ENCODE results near the gene GDAP2.
A peak's percentile ranks its signal among the peaks of the same experiment; 100 is the strongest.

The GDAP2 gene, protein sequence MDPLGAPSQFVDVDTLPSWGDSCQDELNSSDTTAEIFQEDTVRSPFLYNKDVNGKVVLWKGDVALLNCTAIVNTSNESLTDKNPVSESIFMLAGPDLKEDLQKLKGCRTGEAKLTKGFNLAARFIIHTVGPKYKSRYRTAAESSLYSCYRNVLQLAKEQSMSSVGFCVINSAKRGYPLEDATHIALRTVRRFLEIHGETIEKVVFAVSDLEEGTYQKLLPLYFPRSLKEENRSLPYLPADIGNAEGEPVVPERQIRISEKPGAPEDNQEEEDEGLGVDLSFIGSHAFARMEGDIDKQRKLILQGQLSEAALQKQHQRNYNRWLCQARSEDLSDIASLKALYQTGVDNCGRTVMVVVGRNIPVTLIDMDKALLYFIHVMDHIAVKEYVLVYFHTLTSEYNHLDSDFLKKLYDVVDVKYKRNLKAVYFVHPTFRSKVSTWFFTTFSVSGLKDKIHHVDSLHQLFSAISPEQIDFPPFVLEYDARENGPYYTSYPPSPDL

DNA sequence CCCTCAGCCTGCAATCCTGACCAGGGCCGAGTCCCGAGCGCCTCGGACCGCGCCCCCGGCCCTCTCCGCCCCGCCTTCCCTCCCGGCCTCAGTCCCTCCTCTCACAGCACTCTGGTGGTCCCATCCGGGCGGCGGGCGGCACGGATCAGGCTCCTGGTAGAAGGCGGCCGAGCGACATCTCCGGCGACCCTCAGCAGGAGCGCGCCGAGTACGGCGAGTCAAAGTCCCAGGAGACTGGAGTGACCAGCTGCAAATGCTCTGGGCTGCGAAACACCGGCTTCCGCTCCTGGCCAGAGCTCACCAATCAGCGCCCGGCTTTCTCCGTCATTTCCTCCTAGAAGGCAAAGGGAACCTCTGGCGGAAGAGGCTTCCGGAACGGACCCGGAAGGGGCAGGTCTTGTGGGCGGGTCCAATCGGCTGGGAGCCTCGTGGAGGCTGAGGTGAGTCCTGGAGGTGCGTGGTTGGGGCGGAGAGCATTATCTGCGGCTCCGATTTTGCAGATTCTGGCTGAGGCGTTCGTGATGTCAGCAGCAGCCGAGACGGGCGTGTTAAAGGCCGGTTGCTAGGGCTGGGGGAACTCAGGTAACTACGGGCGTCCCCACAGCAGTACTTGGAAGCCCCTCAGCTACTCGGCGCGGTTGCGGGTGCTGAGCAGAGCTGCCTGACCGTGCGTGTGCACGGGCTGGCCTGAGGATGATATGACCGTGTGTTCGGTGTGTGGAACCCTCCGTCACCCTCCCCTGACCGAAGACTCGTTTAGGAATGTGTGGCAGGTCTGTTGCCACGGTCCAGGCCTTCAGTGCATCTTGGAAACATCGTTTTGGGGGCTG lies at the start of gene GDAP2, which contains the start of gene WDR3:
GDAP2 (minus strand) TSS at position 279 of the 830 bp plus-strand sequence. CDS start 9,264 bp downstream, outside the sequence.
WDR3 (plus strand) TSS at position 397 of the 830 bp plus-strand sequence. CDS start 3,581 bp downstream, outside the sequence.
- H3K36me3 Mint-ChIP-seq (ENCODE audit: low read depth): peaks cover 21% of the 10 kb centered on the region
- H3K9me3 Mint-ChIP-seq: no peaks in the 10 kb centered on the region
- H3K4me1 Mint-ChIP-seq (ENCODE audit: low read depth): peaks cover 45% of the 10 kb centered on the region
- peaks cover 5% of the 10 kb centered on the region for H3K27me3 Mint-ChIP-seq (ENCODE audit: low read depth)
- H3K27ac Mint-ChIP-seq: peak within 1 kb of the TSS; percentile 91
- peak within 1 kb of the TSS; percentile 97 for H3K4me3 Mint-ChIP-seq

GRCh38 chr1:117976381-117976780 lies 47.0 kb upstream of the GDAP2 start:
- Mint-ChIP-seq H3K27me3 (ENCODE audit: low read depth) (peaks cover 6% of the 10 kb centered on the region), H3K36me3 (ENCODE audit: low read depth) (no peaks in the 10 kb centered on the region), H3K9me3 (no peaks in the 10 kb centered on the region), H3K4me3 (no peak overlapping the region), H3K4me1 (ENCODE audit: low read depth) (no peaks in the 10 kb centered on the region), H3K27ac (no peak overlapping the region)

GRCh38 chr1:117971777-117972176 lies 42.4 kb upstream of the GDAP2 start:
- Mint-ChIP-seq H3K4me3 (no peak overlapping the region), H3K27ac (no peak overlapping the region), H3K27me3 (ENCODE audit: low read depth) (peaks cover 6% of the 10 kb centered on the region), H3K9me3 (no peaks in the 10 kb centered on the region), H3K36me3 (ENCODE audit: low read depth) (no peaks in the 10 kb centered on the region), H3K4me1 (ENCODE audit: low read depth) (no peaks in the 10 kb centered on the region)

DNA sequence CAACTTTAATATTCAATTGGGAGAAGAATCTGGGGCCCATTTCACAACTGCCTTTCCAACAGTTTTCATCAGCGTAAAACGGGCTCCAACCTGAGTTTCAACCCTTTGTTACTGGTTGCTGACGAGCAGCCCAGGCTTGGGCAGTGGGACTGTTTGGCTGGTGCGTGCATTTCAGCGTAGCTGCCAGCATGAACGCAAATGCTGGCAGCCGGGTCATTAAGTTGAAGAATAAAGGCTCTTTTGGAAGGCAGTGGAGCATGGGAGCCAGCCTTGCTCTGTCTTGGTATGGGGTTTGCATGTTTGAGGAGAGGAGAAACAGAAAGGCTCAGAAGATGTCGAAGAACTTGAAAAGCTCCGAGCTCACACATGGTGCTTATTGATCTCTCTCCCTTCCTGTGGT lies 40.8 kb upstream of the GDAP2 start:
- H3K27me3 Mint-ChIP-seq (ENCODE audit: low read depth): peaks cover 6% of the 10 kb centered on the region
- H3K9me3 Mint-ChIP-seq: no peaks in the 10 kb centered on the region
- no peaks in the 10 kb centered on the region for H3K4me1 Mint-ChIP-seq (ENCODE audit: low read depth)
- H3K4me3 Mint-ChIP-seq: no peak overlapping the region
- no peak overlapping the region for H3K27ac Mint-ChIP-seq
- H3K36me3 Mint-ChIP-seq (ENCODE audit: low read depth): no peaks in the 10 kb centered on the region

GRCh38 chr1:117967881-117968280 lies 38.5 kb upstream of the GDAP2 start:
- peaks cover 3% of the 10 kb centered on the region for H3K27me3 Mint-ChIP-seq (ENCODE audit: low read depth)

GRCh38 chr1:117967477-117967876 lies 38.1 kb upstream of the GDAP2 start:
- Mint-ChIP-seq H3K36me3 (ENCODE audit: low read depth) (no peaks in the 10 kb centered on the region), H3K9me3 (no peaks in the 10 kb centered on the region), H3K4me3 (no peak overlapping the region), H3K27ac (no peak overlapping the region), H3K27me3 (ENCODE audit: low read depth) (peaks cover 3% of the 10 kb centered on the region), H3K4me1 (ENCODE audit: low read depth) (no peaks in the 10 kb centered on the region)

More at GRCh38 chr1:117967881-117968280, 38.5 kb upstream of the GDAP2 start:
- H3K4me1 Mint-ChIP-seq (ENCODE audit: low read depth): no peaks in the 10 kb centered on the region
- H3K36me3 Mint-ChIP-seq (ENCODE audit: low read depth): no peaks in the 10 kb centered on the region
- no peak overlapping the region for H3K4me3 Mint-ChIP-seq
- no peaks in the 10 kb centered on the region for H3K9me3 Mint-ChIP-seq
- no peak overlapping the region for H3K27ac Mint-ChIP-seq

DNA sequence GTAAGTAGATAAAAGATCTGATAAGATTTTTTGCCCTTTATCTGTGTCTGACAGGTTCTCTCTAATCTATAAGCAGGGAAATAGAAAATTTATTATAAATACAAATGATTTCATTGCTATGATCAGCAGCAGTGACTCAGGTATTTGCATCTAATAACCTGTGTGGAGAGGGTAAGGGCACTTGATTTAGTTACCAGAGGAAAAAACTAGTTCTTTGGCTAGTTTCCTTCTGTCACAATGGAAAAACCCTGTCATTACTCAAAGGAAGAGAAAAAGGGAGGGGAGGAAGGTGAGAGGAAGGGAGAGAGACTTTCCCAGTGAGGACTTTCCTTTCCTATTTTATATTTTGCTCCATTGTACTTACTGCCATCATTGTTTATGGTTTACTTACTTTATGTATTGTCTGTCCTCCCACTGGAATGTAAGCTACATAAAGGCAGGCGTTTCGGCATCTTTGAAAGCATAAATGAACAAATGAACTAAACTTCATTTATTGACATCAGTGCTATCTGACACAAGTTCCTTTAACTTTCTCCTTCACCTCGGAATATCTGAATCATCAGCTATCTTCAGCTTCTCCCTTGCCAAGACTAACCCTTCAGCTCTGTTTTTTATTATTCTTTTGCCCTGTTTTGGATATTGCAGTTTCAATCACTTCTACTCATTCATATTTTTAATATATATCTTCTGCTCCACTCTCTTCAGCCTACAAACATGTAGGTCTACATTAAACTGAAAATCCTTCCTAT lies 35.0 kb upstream of the GDAP2 start:
- no peaks in the 10 kb centered on the region for H3K27me3 Mint-ChIP-seq (ENCODE audit: low read depth)
- no peaks in the 10 kb centered on the region for H3K4me1 Mint-ChIP-seq (ENCODE audit: low read depth)
- no peak overlapping the region for H3K27ac Mint-ChIP-seq
- H3K9me3 Mint-ChIP-seq: no peaks in the 10 kb centered on the region
- no peak overlapping the region for H3K4me3 Mint-ChIP-seq
- H3K36me3 Mint-ChIP-seq (ENCODE audit: low read depth): peaks cover 5% of the 10 kb centered on the region

DNA sequence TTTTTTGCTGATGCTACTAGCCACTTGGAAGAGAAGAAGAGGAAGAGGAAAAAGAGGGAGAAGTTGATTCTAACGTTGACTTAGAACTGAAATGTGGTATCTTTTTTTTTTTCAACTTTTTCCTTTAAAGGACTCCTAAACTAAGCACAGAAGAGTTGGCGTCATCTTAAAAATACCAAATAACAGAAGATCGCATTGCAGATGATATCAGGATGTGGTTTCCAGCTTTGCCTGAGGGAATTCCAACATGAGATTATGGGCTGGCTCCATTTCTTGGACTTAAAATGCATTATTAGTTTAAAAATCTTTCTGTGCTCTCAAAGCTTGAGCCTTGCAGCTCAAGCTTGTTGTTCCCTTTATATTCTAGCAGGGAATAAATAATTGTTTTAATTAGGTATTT lies 29.9 kb upstream of the GDAP2 start:
- peaks cover 25% of the 10 kb centered on the region for H3K36me3 Mint-ChIP-seq (ENCODE audit: low read depth)
- H3K9me3 Mint-ChIP-seq: no peaks in the 10 kb centered on the region

GRCh38 chr1:117952386-117952785 lies 23.0 kb upstream of the GDAP2 start:
- H3K4me3 Mint-ChIP-seq: no peak overlapping the region
- peaks cover 36% of the 10 kb centered on the region for H3K36me3 Mint-ChIP-seq (ENCODE audit: low read depth)
- no peaks in the 10 kb centered on the region for H3K9me3 Mint-ChIP-seq
- H3K4me1 Mint-ChIP-seq (ENCODE audit: low read depth): no peaks in the 10 kb centered on the region
- no peak overlapping the region for H3K27ac Mint-ChIP-seq
- H3K27me3 Mint-ChIP-seq (ENCODE audit: low read depth): no peaks in the 10 kb centered on the region

More for the DNA sequence above, 29.9 kb upstream of the GDAP2 start:
- H3K4me3 Mint-ChIP-seq: no peak overlapping the region
- H3K4me1 Mint-ChIP-seq (ENCODE audit: low read depth): no peaks in the 10 kb centered on the region
- H3K27ac Mint-ChIP-seq: no peak overlapping the region
- H3K27me3 Mint-ChIP-seq (ENCODE audit: low read depth): no peaks in the 10 kb centered on the region

DNA sequence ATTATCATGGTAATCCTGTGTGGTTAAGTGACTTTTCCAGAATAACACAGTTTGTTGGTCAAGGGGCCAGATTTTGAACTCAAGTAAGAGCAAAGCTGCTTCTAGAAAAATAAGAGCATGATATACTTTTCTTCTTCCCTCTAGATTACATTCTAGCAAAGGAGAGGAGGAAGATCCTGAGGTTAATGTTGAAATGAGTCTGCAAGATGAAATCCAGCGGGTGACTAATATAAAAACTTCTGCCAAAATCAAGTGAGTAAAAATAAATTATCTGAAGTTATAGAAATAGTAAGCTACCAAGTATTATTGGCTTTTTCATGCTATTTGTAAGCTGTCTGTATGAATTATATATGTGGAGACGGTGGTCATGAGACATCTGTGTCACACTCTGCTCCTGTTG lies 12.9 kb upstream of the GDAP2 start:
- H3K27me3 Mint-ChIP-seq (ENCODE audit: low read depth): no peaks in the 10 kb centered on the region
- peaks cover 37% of the 10 kb centered on the region for H3K36me3 Mint-ChIP-seq (ENCODE audit: low read depth)
- H3K4me1 Mint-ChIP-seq (ENCODE audit: low read depth): no peaks in the 10 kb centered on the region
- no peak overlapping the region for H3K27ac Mint-ChIP-seq
- no peaks in the 10 kb centered on the region for H3K9me3 Mint-ChIP-seq
- H3K4me3 Mint-ChIP-seq: no peak overlapping the region

- peaks cover 31% of the 10 kb centered on the region for H3K36me3 Mint-ChIP-seq (ENCODE audit: low read depth)
- H3K9me3 Mint-ChIP-seq: no peaks in the 10 kb centered on the region
- no peaks in the 10 kb centered on the region for H3K27me3 Mint-ChIP-seq (ENCODE audit: low read depth)
- H3K4me1 Mint-ChIP-seq (ENCODE audit: low read depth): peaks cover 28% of the 10 kb centered on the region
- H3K27ac Mint-ChIP-seq: no peak overlapping the region
- H3K4me3 Mint-ChIP-seq: no peak overlapping the region
Observed at GRCh38 chr1:117933769-117934168, 4.3 kb upstream of the GDAP2 start.

- Mint-ChIP-seq H3K27ac (no peak overlapping the region), H3K36me3 (ENCODE audit: low read depth) (peaks cover 25% of the 10 kb centered on the region), H3K4me3 (no peak overlapping the region), H3K9me3 (no peaks in the 10 kb centered on the region), H3K27me3 (ENCODE audit: low read depth) (no peaks in the 10 kb centered on the region), H3K4me1 (ENCODE audit: low read depth) (peaks cover 37% of the 10 kb centered on the region)
Observed at GRCh38 chr1:117932576-117932975, 3.2 kb upstream of the GDAP2 start.

DNA sequence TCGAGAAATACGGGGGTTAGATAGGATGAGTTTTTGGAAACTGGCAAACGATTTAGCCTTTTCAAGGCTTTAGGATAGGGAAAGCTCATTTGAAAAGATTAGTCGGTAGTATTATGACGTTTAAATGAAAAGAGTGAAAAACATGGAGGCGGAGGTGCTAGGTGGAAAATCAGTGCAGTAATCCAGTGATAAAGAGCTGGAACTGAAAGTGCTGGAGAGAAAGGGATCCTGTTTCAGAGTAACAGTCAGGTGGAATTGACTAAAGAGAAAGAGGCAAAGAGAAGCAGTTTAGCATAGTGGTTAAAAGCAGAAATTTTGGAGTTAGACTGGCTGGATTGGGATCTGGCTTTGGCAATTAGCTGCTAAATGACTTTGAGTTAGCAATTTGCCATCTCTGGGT lies 1.1 kb upstream of the GDAP2 start:
- peaks cover 45% of the 10 kb centered on the region for H3K4me1 Mint-ChIP-seq (ENCODE audit: low read depth)
- H3K4me3 Mint-ChIP-seq: peak overlapping the region; percentile 97
- peak overlapping the region; percentile 91 for H3K27ac Mint-ChIP-seq
- H3K27me3 Mint-ChIP-seq (ENCODE audit: low read depth): peaks cover 5% of the 10 kb centered on the region
- H3K9me3 Mint-ChIP-seq: no peaks in the 10 kb centered on the region
- peaks cover 24% of the 10 kb centered on the region for H3K36me3 Mint-ChIP-seq (ENCODE audit: low read depth)

- H3K27me3 Mint-ChIP-seq (ENCODE audit: low read depth): peaks cover 5% of the 10 kb centered on the region
- peak overlapping the region; percentile 91 for H3K27ac Mint-ChIP-seq
- peak overlapping the region; percentile 97 for H3K4me3 Mint-ChIP-seq
- peaks cover 24% of the 10 kb centered on the region for H3K36me3 Mint-ChIP-seq (ENCODE audit: low read depth)
- no peaks in the 10 kb centered on the region for H3K9me3 Mint-ChIP-seq
- H3K4me1 Mint-ChIP-seq (ENCODE audit: low read depth): peaks cover 45% of the 10 kb centered on the region
Observed at GRCh38 chr1:117930173-117930447, 689 bp upstream of the GDAP2 start.

All from T-helper 1 cell treated with Interleukin-12 subunit alpha and Interleukin-12 subunit beta and Interleukin-4 antibody, amounts not matched to agents 30 μg/mL and 1 μg/mL, for 36 hours (primary cell).